Activated T-helper 9 cell treated with anti-CD3 and anti-CD28 coated beads, Interleukin-2, amount 50 U/mL, for 16 hours (primary cell): ENCODE data around the gene SOS2.

Source experiments
- DNase-seq: peaks from one replicate; pipeline ENCODE4 v3.0.0-alpha.2; 2020; ENCODE audit warnings: low read depth

The SOS2 gene

DNA sequence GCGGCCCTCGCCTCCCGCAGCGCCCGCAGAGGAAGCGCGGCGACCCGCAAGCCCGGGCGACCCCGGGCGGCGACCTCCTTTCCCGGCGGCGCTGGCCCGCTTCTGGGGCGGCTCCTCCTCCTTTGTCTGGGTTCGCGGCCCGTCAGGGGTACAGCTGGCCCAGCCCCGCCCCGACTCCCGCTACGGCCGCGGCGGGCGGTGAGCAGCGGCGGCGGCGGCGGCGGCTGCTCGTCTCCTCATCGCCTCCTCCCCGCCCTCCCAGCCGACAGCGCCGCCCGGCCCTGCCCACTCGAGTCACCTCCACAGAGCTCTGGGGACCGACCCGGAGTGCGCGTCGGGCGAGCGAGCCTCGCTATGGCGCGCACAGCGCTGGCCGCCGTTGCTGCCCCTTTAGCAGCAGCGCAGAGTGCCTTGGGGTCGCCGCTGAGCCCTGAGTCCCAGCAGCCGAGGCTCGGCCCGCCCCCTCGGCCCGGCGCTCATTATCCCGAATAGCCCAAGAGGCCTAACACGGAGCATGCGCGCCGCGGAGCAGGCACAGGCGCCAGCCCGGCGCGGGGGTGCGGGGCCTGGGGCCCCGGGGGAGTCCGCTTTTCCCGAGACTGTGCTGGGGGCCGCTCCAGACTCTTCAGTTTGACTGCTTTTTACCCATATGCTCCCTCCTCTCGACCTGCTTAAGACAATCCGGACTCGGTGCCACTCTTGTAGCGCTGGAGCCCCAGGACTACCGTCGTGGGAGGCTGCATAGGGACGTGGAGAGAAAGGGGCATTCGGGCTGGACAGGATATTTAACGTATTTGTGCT is at the start of gene SOS2:
SOS2 (minus strand) TSS at position 104 of the 801 bp plus-strand sequence. CDS start 295 bp downstream, outside the sequence.
- DNase-seq: peak; percentile 73

DNA sequence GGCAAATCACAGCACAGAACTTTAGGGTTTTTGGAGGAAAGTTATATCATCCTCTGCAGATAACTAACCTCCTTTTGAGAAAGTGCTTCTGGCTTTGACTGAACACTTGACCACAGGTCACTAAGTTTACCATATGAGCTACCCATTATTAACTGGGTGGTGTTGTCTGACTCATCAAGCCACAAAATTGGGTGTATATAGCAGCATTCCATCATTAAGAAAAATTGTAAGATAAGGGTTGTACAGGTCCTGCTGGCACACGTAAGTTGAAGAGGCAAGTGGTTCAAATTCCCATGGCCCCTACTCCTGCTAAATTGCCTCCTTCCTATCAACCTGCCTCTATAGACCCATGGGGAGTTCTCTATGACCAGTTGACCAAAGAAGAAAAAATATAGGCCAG is 41.1 kb upstream of the SOS2 start:
- no peak for DNase-seq

DNA sequence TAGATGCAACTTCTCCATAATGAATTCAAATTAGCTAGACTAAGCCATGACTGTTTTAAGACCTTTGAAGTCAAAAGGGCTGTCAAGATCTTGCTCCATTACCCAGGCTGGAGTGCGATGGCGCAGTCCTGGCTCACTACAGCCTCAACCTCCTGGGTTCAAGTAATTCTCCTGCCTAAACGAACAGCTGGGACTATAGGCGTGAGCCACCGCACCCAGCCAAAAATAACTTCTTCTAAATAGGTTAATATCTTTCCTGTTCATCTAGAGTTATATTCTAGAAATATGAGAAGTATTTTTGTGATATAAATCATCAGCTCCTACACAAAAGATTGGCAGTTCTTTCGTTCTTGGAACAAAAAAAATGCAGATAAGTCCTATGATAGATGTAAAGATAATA is 39.6 kb upstream of the SOS2 start:
- DNase-seq: no peak

DNA sequence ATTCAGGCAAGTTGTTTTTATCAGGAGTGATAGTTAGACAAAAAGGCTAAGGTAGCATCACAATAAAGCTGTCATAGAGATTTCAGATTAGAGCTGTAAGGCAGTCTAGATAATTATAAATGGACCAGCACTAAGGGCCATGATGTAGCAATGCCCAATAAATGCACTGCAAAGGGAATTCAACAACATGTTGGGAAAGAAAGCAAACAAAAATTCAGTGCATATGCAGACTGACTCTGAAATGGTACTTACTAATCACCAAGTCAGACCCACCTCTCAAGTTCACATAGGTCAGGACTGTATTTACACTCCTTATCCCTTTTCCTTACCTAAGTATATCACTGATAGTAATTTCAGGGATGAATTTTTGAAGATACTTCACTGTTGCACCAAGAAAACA is 33.7 kb upstream of the SOS2 start:
- no peak for DNase-seq

DNA sequence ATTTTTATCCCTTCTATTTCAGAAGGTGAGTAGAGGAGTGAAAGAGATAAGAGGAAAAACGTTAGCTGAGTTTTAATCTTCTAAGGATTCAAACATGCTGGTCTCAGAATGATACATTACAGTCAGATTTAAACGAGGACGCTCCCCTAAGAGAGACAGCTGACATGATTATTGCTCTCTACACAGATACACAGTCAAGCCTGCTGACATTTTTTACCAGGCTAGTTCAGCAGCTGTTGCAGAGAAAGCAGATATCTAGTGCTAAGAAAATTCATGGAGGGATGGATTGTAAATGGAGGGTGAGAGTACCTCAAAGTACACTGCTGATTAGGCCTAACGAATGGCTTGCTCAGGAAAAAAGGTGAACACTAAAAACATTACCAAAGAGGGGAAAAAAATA is 31.9 kb upstream of the SOS2 start:
- DNase-seq: no peak

DNA sequence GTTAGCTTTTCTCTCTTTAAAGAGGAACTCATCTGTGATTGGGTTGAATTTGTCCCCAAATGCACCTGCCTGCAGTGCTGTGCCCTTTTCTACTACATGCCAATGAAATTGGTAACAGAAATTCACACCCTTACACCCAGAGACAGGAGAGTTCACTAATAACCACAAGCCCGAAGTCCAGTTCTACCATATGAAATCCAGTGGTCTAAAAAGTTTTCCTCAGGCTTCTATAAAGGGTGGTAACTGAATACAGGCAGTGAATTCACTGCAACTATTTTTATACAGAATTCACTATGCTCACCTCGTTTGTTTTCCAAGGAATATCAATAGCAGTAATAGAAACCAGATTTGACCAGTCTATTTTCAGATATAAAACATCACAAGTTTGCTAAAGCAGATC is 31.5 kb upstream of the SOS2 start:
- no peak for DNase-seq

DNA sequence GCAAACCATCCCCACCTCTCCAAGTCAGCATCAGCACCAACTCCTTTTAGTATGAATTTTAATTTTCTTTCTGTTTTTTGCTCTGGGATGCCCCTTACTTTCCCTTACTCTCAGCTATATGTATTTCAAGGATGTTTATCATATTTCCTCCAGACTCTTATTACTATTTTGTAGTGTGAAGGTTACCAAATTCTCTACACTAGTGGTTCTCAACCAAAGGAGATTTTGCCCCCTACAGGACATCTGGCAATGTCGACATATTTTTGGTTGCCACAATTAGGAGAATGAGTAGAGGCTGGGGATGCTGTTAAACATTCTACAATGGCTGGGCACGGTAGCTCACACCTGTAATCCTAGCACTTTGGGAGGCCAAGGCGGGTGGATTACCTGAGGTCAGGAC is 29.1 kb upstream of the SOS2 start:
- no peak for DNase-seq

DNA sequence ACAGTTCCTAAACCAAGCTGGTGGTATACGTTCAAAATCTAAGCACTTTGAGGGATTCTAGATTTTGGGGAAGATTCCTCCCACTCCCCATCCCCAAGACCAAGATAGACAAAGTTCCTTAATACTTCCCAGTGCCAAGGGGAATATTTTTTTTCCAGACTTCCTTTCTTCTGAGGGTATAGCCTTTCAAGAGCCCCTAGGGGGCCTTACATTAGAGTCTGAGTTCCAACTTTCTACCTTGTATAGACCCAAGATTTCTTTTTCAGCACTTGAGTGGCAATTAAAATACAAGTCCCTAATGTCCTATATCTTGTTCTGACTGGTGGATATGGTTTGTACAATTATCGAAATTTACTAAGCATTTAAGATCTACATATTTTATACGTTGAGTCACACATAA is 28.7 kb upstream of the SOS2 start:
- DNase-seq: no peak

DNA sequence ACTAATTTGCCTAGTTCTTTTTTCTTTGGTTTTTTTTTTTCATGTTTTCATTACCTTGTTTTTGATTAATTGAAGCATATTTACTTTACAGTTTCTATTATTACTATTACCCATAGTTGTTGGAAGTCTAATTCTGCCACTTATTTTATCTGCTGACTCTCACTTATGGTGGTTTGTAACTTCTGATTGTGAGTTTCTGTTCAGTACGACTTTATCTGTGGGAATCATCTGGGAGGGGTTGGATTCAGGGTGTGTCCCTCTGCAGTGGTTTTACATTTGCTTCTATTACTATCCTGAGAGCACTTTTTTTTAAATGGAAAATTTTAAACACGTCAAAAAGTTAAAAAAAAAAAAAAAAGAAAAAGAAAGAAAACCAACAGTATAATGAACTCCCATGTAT is 26.4 kb upstream of the SOS2 start:
- no peak for DNase-seq

DNA sequence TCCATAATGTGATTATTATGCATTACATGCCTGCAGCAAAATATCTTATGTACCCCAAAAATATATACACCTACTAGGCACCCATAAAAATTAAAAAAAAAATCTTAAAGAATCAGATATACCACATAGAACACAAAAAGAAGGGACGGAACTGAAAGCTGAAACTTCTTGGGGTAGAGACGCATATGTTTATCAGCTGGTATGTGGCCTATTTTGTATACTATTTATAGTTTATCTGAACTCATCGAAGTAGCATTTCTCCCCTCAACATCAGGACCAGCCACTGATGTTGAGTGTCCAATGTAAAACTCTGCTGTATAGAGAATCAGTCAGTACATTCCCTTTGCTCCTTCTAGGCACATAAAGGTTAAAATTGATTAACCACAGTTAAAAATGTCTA is 22.9 kb upstream of the SOS2 start:
- DNase-seq: no peak

DNA sequence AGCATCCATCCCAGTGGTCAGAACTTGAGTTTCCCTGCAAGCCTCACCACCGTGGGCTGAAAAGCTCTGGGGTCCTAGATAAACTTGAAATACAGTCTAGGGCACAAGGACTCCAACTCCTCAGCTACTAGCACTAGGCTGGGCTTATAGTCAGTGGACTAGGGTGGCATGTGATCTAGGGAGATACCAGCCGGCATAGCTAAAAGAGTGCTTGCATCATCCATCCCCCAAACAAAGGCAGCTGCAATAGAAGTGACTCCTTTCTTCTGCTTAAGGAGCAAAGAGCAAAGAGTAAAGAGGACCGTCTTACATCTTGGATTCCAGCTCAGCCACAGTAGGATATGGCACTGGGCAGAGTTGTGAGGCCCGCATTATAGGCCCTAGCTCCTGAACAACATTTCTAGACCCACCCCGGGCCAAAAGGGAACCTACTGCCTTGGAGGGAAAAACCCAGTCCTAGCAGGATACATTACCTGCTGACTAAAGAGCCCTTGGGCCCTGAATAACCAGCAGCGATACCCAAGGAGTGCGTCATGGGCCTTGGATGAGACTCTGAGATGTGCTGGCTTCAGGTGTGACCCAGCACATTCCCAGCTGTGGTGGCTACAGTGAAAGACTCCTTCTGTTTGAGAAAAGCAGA is 17.9 kb upstream of the SOS2 start:
- no peak for DNase-seq

DNA sequence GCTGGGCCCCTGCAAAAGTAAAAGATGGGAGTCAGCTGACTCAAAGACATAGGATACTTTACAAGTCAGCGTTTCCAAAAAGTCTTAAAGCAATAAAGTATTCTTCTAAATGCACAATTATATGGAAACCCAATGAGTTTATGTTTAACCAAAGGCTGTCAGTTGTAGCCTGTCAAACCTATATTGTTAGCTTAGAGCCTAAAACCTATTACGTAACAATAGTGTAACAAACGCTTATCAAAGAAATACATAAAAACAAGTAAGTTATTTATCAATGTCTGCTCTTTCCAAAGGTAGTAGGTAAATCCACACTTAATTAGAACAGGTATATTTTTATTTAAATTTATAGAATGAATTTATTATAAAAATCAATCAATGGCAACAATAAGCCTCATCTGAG is 15.9 kb upstream of the SOS2 start:
- DNase-seq: no peak

DNA sequence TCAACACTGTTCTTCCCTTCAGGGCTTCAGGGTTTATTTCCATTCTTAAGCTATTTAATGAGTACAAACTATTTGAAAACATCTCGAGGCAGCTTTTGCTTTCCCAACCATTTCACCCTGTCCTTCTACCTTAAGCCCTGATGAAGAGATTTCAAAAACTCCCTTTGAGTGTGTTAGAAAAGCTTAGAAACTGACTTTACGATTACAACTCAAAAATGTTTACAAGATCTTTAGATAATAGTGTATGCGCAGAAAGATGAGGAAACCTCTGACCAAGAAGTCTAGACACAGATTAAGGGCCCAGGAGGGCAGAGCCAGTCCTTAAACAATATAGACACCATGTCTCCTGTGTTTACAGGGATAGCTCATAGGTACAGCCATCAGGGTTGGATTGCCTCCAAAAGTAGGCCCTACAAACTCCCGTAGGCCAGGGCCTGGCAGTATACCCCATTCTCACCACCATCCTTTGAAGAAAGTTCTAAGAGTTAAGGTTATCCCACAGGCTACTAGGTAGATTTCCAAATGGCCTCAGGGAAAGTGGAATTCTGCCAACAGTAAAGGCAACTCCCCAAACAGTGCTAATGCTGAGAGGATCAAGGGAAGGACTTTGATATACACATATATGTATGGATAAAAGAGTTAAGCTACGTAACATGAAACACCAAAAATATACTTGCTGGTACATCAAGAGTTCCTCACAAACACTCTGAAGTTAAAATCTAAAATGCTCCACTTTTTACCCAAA is 11.4 kb upstream of the SOS2 start:
- no peak for DNase-seq

DNA sequence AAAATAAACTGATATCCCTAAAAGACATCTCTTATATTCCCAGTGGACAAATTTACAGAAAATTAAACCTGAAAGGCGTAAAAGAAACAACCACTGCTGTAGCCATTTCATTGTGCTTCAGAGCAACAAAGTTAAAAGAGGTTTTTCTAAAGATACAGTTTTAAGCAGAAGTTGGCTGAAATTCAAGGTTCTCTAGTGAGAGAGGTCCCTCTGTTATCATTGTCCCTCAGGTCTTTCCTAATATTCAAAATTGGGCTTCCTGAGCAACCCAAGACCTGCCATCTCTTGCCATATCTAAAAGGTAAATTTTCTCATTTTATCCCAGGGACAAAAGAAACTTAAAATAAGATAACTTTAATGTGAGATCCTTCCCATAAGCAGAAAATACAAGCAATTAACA is 10.7 kb upstream of the SOS2 start:
- no peak for DNase-seq

DNA sequence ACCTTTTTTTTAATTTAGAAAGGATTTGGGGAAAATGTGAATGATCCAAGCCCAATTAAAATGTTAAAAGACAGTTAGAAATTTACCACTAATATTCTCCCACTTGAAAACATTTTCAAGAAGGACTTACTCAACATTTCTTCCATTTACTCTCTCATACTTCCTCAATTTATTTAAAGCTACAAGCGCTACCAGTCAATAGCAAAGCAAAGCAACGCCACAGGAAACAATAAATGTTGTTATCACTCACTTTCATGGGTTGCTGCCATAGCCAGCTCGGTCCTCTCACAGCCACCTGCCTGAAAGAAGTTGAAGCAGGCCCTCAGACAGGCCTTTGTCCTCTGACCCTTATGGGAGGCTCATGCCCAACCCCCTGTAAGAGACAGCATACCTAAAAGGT is 6.0 kb upstream of the SOS2 start:
- DNase-seq: no peak

DNA sequence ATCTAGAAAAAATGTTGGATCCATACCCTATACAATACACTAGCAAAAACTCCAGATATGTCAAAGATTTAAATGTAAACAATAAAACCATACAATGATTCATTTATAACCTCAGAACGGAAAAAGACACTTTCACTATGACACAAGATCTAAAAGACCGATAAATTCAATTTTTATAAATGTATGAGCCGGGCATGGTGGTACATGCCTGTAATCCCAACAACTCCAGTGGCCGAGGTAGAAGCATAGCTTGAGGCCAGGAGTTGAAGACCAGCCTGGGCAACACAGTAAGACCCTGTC is 2.5 kb upstream of the SOS2 start:
- no peak for DNase-seq

DNA sequence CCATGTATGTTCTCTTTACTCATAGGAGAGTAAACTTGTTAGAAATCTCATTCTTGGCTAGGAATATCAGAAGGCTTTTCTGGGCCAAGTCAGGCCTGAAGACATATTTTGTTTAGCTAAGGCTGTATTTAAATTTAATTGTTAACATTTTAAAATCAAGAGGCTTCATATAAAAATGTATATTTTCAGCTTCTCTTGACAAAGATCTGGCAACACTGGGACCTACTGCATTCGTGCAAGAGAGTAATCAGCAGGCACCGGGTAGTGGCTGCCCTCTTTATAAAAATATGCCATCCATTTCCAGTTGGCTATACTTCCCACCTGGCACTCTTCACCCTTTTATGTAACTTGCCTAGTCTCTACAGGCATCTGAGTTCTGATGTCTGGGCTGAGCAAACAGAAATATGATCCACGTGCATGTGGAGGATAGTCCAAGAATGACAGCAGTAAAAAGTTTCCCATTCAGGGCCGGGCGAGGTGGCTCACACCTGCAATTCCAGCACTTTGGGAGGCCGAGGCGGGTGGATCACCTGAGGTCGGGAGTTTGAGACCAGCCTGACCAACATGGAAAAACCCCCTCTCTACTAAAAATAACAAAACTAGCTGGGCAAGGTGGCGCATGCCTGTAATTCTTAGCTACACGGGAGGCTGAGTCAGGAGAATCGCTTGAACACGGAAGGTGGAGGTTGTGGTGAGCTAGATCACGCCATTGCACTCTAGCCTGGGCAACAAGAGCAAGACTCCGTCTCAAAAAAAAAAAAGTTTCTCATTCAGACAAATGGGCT is 2.0 kb upstream of the SOS2 start:
- DNase-seq: peak; percentile 19

DNA sequence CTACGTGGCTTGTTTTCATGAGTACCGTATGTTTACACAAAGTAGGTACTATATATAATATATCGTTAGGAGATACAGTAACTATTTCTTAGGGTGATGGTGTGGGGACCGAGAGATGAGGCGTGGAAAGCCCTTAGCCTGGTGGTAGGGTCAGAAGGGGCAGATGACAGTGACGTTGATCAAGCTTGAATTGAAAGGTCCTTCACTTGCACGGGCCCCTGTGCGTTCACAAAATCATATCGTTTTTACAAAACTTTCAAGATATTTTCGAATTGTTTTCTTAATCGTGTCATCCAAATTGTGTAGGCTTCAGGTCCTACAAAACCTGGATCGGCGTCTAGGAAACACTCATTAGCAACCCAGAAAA is 881 bp upstream of the SOS2 start:
- DNase-seq: no peak

DNA sequence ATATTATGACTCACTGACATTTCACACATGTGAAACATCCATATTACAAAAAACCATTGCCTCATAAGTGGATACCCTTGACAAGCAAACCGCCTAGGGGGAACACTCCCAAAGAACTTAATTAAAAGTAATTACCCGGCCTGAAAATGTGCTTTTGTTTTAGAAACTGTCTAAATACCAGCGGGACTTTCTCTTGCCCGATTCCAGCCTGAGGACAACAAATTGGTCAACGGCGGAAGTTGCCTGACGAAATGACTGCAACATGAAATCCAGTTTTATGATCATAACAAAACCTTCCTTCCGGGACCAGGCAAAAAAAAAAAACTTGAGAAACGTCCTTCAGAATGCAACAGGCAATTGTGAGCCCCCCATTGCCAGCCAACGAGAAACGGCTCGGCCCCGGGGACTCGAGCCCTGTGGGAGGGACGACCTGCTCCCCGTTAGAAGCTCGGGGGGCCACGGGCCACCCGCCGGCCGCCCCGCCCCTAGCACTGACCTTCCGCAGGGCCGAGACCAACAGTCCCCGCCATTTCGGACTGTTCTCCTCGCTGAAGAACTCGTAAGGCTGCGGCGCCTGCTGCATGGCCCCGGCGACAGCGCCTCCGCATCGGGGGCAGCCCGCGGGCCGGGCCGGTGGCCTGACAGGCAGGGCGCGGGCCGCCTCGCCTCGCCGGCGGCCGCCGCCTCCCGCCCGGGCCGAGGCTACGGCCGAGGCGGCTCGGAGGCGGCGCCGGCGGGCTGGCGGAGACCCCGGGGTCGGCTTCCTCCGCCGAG is 490 bp downstream of the SOS2 start:
- peak; percentile 10 for DNase-seq

DNA sequence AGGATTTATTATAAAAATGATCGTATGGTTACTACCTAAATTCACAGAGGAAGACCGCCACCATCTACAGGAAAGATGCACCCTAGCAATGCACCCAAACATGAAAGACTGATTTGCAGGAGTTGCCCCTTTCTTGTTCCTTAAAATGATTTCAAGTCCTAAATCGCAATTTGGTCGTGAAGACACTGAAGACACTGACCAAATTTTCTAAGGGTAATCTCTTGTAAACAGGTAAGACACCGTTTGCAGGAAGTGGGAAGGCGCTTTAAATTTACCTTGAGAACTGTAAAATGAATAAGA is 1.0 kb downstream of the SOS2 start:
- no peak for DNase-seq

DNA sequence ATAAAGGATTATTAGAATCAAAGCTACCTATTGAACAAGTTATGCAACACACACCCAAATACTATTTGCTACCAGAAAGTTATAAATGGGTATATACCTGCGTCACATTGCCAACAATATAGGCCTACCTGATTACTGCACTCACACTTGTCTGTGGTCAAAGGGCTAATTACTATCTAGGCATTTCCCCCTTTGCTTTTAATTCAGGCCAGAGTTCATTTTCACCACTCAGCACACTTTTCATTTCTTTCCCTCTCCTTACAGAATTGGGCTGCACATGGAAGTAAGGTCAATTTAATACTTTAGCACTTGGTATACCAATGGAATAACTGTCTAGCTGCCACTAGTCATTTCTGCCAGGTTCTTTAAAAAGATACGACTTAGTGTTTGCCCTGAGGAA is 1.7 kb downstream of the SOS2 start:
- no peak for DNase-seq

DNA sequence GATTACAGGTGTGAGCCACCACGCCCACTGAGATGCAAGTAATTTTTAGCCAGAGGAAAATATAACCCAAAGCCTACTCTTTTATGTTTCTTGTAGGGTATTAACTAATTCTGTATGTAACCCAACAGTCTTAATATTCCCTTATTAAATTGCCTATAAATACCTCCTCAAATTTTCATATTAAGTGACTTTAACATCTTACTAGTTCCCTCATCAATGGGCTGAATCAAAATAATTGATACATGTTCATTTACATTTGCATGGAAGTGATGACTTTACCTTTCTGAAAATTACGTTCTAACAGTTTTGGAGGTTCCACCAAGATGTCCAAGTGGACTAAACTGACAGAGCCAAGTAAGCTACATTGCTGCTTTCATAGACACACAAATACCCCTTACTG is 3.1 kb downstream of the SOS2 start:
- DNase-seq: no peak
